ENCODE data around the gene ITPR2. TPM values are rescaled to one million over a fixed set of nuclear protein-coding genes. Genes with fewer than 3 reads are reported as not detected.

ITPR2 gene
- total and polyA plus RNA-seq, 2 of the 13 experiments (the other 11 are each of a cell fraction or from before 2014, with no cell fraction given), result 31.9 to 81.9 TPM

- Histone ChIP-seq H3K27ac (ENCODE audit: extremely low read length, insufficient read depth, low read length) (no peak overlapping the region), H3K36me3 (replicated peaks in 1 of 2; ENCODE audit: control insufficient read depth in 1 of 2, insufficient read depth in 2 of 2, low read length in 2 of 2) (peaks cover 7 to 70% of the 10 kb centered on the region in 2 experiments), H2AFZ (ENCODE audit: low read length) (no peak overlapping the region), H3K9ac (ENCODE audit: insufficient read depth, low read depth, low read length) (no peak overlapping the region), H3K9me3 (ENCODE audit: low read length) (no peaks in the 10 kb centered on the region), H3K4me1 (ENCODE audit: insufficient read depth, low read length) (peaks cover 8% of the 10 kb centered on the region), H3K27me3 (ENCODE audit: control insufficient read depth in 1 of 2, insufficient read depth in 2 of 2, low read length in 2 of 2) (no peaks in the 10 kb centered on the region), H3K4me3 (replicated peaks in 1 of 3; ENCODE audit: insufficient read depth in 1 of 3, low read depth in 2 of 3, low read length in 3 of 3) (no peak overlapping the region), H4K20me1 (ENCODE audit: insufficient read depth, low read length) (no peaks in the 10 kb centered on the region), H3K79me2 (ENCODE audit: insufficient read depth, low read length) (peaks cover 4% of the 10 kb centered on the region), H3K4me2 (ENCODE audit: low read depth, low read length) (no peak overlapping the region)
- DNase-seq (ENCODE audit: low spot score) (no peak), FAIRE-seq (no peak), ATAC-seq (no peak)
- no TSS peak for BruUV-seq (replicated peaks)
- TF ChIP-seq RBM22 (optimal IDR thresholded peaks at IDR 0.05; ENCODE audit: low read length) (peak; percentile 82), ZNF296 (CRISPR knock-in tag; conservative IDR thresholded peaks at IDR 0.05) (no peak), TERF1 (CRISPR knock-in tag; IDR thresholded peaks at IDR 0.05) (no peak), CBX1 (IDR thresholded peaks at IDR 0.05; ENCODE audit: low read depth) (no peak), RFX1 (IDR thresholded peaks at IDR 0.05) (no peak)
- ChIA-PET CTCF (ENCODE audit: low intra/inter-chr PET ratio, low total read pairs) (no interaction called here), POLR2A (interaction anchor here (0.6 kb wide), 1 partner anchor 115 kb away, joined by 3 read pairs; no protein-coding TSS in a partner anchor)
- in situ Hi-C loops (cut with HindIII; ENCODE audit: extremely low pct_ligation_motif_present, low pct_unique_long_range_greater_than_20kb) (no loop called here), intact Hi-C loops (cut with micrococcal nuclease; ENCODE audit: unreplicated experiment) (no loop called here)
- WGBS (ENCODE audit: low lambda C conversion rate), result 97% methylated on average over 7 of the region's 7 CpGs
These were observed 136.3 kb downstream of the ITPR2 start for GRCh38 chr12:26696613-26697092.

GRCh38 chr12:26696048-26696612 lies 136.9 kb downstream of the ITPR2 start:
- ChIA-PET POLR2A (interaction anchor here (0.6 kb wide), 1 partner anchor 116 kb away, joined by 3 read pairs; no protein-coding TSS in a partner anchor), CTCF (ENCODE audit: low intra/inter-chr PET ratio, low total read pairs) (no interaction called here)
- Histone ChIP-seq H2AFZ (ENCODE audit: low read length) (no peak overlapping the region), H3K27me3 (ENCODE audit: control insufficient read depth in 1 of 2, insufficient read depth in 2 of 2, low read length in 2 of 2) (no peaks in the 10 kb centered on the region), H3K9ac (ENCODE audit: insufficient read depth, low read depth, low read length) (no peak overlapping the region), H3K4me3 (replicated peaks in 1 of 3; ENCODE audit: insufficient read depth in 1 of 3, low read depth in 2 of 3, low read length in 3 of 3) (no peak overlapping the region), H3K27ac (ENCODE audit: extremely low read length, insufficient read depth, low read length) (no peak overlapping the region), H3K9me3 (ENCODE audit: low read length) (no peaks in the 10 kb centered on the region), H3K4me2 (ENCODE audit: low read depth, low read length) (no peak overlapping the region), H3K36me3 (replicated peaks in 1 of 2; ENCODE audit: control insufficient read depth in 1 of 2, insufficient read depth in 2 of 2, low read length in 2 of 2) (peaks cover 7 to 74% of the 10 kb centered on the region in 2 experiments), H3K79me2 (ENCODE audit: insufficient read depth, low read length) (peaks cover 4% of the 10 kb centered on the region), H4K20me1 (ENCODE audit: insufficient read depth, low read length) (no peaks in the 10 kb centered on the region), H3K4me1 (ENCODE audit: insufficient read depth, low read length) (peaks cover 13% of the 10 kb centered on the region)
- DNase-seq (ENCODE audit: low spot score) (no peak), ATAC-seq (no peak), FAIRE-seq (no peak)
- WGBS (ENCODE audit: low lambda C conversion rate), result 97% methylated on average over 3 of the region's 3 CpGs
- in situ Hi-C loops (cut with HindIII; ENCODE audit: extremely low pct_ligation_motif_present, low pct_unique_long_range_greater_than_20kb), result no loop called here
- TF ChIP-seq PAF1 (CRISPR knock-in tag; IDR thresholded peaks at IDR 0.05) (no peak), GFI1 (CRISPR knock-in tag; IDR thresholded peaks at IDR 0.05; ENCODE audit: borderline replicate concordance) (no peak), TSC22D2 (CRISPR knock-in tag; IDR thresholded peaks at IDR 0.05; ENCODE audit: borderline replicate concordance) (no peak), MIER2 (CRISPR knock-in tag; IDR thresholded peaks at IDR 0.05) (no peak), CBFB (CRISPR knock-in tag; IDR thresholded peaks at IDR 0.05) (no peak), NKX3-1 (CRISPR knock-in tag; IDR thresholded peaks at IDR 0.05) (no peak), RCOR2 (CRISPR knock-in tag; IDR thresholded peaks at IDR 0.05) (no peak), USF2 (IDR thresholded peaks at IDR 0.05; ENCODE audit: low read depth, low read length) (no peak), USF2 (CRISPR knock-in tag; IDR thresholded peaks at IDR 0.05; ENCODE audit: borderline replicate concordance) (no peak), MEIS1 (CRISPR knock-in tag; IDR thresholded peaks at IDR 0.05; ENCODE audit: borderline replicate concordance) (no peak), ZNF782 (CRISPR knock-in tag; IDR thresholded peaks at IDR 0.05; ENCODE audit: borderline replicate concordance) (no peak)
- BruUV-seq (replicated peaks), result no TSS peak
- intact Hi-C loops (cut with micrococcal nuclease; ENCODE audit: unreplicated experiment), result no loop called here
